ENCODE measurements around the gene PDHX.
"Not testable (repeated sequence)": the region's sequence is repeated elsewhere in the genome, so short reads cannot be mapped to it uniquely, and the experiment has no call there.

The PDHX gene

GRCh38 chr11:34916015-34916842 is at the start of gene PDHX, which contains the start of gene APIP:
Gene PDHX (plus strand): TSS chr11:34916618. CDS start chr11:34916656, 38 bp downstream.
Gene APIP (minus strand): TSS chr11:34916379. CDS start chr11:34916284, 95 bp downstream.
- peak; percentile 86 for DNase-seq (ENCODE audit: low read depth)

DNA sequence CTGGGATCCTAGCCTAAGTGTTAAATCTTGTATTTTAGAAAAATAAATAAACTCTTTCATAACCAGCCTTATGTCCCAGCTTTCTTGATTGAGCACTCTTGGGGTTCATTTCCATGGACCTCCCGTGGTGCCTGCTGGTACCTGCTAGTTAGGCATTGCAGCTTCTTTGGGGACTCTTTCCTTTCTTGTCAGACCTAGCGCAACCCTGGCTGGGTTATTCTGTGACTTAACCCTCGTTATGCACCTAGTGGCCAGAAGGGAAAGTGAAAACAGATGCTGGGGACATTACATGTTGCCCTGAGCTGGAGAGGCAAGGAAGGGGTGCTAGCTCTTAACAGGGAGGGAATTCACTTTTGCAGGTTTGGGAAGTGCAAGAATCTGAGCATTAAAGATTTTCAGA is 47.0 kb upstream of the PDHX start:
- DNase-seq (ENCODE audit: low read depth): no peak

- no peak for DNase-seq (ENCODE audit: low read depth)
Measured at GRCh38 chr11:34870548-34871196, 45.7 kb upstream of the PDHX start.

DNA sequence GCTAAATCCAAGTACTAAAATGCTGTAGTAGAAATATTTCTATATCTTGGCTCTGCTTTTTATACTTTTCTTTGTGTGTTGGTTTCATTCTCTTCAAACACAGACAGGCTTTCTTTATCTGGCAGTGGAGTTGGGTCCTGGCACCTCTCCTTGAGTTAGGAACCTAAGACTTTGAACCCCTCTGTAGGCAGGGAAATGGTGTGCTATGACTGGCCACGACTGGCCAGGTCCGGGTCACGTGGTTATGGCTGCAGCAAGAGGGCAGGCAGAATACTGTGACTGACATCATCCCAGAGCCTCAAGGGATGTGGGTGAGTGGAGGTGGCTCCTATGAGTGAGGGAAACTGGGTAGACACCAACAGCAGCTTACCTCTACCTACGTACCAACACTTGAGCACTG is 42.2 kb upstream of the PDHX start:
- no peak for DNase-seq (ENCODE audit: low read depth)

- no peak for DNase-seq (ENCODE audit: low read depth)
Measured at GRCh38 chr11:34877375-34877975, 38.9 kb upstream of the PDHX start.

DNA sequence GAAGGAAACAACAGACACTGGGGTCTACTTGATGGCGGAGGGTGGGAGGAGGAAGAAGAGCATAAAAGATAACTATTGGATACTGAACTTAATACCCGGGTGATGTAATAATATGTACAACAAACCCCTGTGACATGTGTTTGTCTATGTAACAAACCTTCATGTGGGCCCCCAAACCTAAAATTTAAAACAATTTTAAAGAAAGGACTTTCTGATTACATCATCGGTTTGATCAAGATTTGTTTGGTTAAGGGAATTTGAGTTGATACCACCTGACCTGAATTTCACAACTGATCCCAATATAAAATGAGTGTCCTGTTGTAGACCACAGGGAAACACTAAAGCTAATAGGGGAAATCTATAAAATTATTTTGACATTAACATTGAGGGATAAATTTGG is 34.5 kb upstream of the PDHX start:
- no peak for DNase-seq (ENCODE audit: low read depth)

- no peak for DNase-seq (ENCODE audit: low read depth)
Measured at GRCh38 chr11:34886609-34887008, 29.8 kb upstream of the PDHX start.

DNA sequence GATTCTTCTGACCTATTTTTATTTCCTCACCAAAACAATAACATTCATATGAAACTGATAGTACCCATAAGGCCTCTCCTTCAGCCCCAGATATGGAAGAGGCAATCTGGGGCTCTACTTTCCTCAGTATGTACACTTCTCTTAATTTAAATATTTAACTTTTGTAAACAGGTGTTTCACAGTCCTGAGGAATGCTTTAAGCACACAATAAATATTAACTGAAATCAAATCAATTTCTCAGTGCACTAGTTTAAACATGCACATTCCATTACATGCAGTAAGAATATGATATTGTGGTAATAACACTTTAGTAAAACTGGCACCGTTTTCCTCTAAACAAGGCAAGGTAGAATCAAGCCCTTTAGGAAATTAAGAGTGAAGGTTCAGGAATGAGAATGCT is 29.2 kb upstream of the PDHX start:
- DNase-seq (ENCODE audit: low read depth): no peak

GRCh38 chr11:34890089-34890488 is 26.3 kb upstream of the PDHX start:
- DNase-seq (ENCODE audit: low read depth): no peak

GRCh38 chr11:34890812-34891211 is 25.6 kb upstream of the PDHX start:
- peak; percentile 29 for DNase-seq (ENCODE audit: low read depth)

- no peak for DNase-seq (ENCODE audit: low read depth)
Measured at GRCh38 chr11:34891611-34892010, 24.8 kb upstream of the PDHX start.

DNA sequence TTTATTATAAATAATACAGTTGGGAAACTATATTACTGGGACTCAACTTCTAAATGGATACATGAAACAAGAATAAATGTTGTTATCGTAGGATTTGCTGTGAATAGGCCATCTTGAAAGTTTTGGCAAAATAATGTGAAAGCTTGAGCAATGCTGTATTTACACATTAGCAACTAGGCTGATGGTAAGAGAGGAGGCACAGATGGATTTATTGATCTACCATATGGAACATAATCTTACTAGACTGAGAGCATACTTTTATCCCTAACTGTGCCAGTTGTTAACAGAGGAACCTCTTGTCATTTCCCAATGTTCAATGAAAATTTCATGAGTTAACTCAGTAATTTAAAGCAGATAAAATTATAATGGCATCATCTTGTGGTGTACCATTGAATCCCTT is 23.0 kb upstream of the PDHX start:
- no peak for DNase-seq (ENCODE audit: low read depth)

- not testable (repeated sequence) for DNase-seq (ENCODE audit: low read depth)
Measured at GRCh38 chr11:34896191-34896590, 20.2 kb upstream of the PDHX start.

DNA sequence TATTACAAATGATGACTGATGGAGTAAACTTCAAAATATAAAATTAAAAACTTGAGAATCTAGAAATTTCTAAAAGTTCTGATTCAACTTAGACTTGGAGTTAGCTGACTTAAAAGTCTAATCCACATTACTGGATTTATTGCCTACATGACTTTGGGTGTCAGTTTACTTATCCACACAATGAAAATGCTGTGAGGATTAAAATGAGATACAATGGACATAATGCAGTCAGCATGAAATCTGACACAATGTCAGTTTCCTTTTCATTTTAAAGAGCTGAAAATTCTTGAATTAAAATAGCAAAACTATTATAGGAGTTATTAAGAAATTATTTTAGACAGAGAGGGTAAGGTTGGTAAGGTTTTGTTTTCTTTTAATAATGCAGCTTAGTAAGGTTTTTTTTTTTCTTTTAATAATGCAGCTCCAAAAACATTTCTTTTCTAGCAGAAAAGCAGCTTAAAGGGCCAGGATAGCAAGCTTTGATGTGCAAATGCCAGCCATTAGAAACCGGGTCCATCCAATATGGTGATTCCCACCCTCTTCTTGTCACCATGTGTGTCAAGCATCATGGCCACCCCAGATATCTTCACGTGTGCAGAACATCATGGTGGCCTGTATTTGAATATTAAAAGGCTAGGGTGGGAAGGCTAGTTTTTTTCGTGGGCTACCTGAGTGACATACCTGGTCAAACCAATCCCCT is 19.1 kb upstream of the PDHX start:
- DNase-seq (ENCODE audit: low read depth): no peak

GRCh38 chr11:34898474-34898873 is 17.9 kb upstream of the PDHX start:
- DNase-seq (ENCODE audit: low read depth): no peak

DNA sequence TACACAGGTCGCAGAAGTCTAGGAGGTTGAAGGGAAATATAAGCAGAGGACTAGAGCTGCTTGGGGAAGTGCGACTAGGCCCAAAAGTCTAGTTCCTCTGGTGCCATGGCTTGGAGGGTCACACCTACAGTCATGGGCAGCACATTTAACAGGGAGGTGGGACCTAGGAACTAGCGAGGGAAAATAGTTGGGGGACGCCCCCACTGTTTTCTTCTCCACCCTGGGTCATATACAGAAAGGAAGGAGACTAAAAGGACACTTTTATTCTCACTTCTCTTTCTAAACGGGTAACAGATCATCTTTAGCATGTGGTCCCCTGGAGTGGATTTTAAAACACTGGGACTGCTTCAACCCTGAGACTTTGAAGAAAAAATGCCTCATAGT is 16.8 kb upstream of the PDHX start:
- no peak for DNase-seq (ENCODE audit: low read depth)

GRCh38 chr11:34904421-34904955 is 11.9 kb upstream of the PDHX start:
- DNase-seq (ENCODE audit: low read depth): no peak

- DNase-seq (ENCODE audit: low read depth): no peak
Measured at GRCh38 chr11:34905666-34906065, 10.8 kb upstream of the PDHX start.

GRCh38 chr11:34907934-34908593 is 8.4 kb upstream of the PDHX start:
- DNase-seq (ENCODE audit: low read depth): no peak

- DNase-seq (ENCODE audit: low read depth): no peak
Measured at GRCh38 chr11:34909415-34909814, 7.0 kb upstream of the PDHX start.

DNA sequence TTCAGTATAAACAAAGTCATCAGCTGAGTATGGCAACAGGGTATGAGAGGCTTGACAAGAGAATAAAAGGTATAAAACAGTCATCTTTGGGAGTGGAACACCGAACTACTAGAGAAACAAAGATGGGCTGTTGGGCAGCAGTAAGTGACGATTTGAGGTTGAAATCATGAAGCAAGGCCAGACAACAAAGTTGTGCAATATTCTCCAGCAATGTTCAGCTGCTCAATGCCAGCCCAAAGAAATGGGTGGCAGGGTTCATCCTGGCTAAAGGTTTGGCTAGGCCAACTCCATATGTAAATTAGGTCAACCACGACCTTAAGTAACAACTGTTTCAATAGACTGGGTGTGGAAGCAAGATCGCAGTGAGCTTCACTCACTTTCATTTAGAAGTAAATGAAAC is 6.5 kb upstream of the PDHX start:
- DNase-seq (ENCODE audit: low read depth): no peak

- DNase-seq (ENCODE audit: low read depth): no peak
Measured at GRCh38 chr11:34910817-34911216, 5.6 kb upstream of the PDHX start.
